Endothelial cell of umbilical vein (primary cell): ENCODE measurements around the gene ARHGAP18. TPM values are rescaled to one million over a fixed set of nuclear protein-coding genes. Genes with fewer than 3 reads are reported as not detected.

ENCODE experiments used
- BruUV-seq: library from RNA; stranded (reverse); fragments of 400-500 nt; replicated peaks from 2 replicates; lab custom pipeline; 2021; lab: Mats Ljungman, UMichigan
- CTCF ChIA-PET: fragments of 300-600, 350-600 bp; sonication (Branson Sonifier 250); formaldehyde crosslinking; loops from one replicate; lab custom pipeline; 2021; ENCODE audit warnings: antibody characterized with exemption, inconsistent platforms; lab: Charles Lee
- POLR2A ChIA-PET: fragments of 300-600, 350-600 bp; sonication (Branson Sonifier 250); formaldehyde crosslinking; loops from one replicate; lab custom pipeline; 2021; ENCODE audit warnings: antibody characterized with exemption, inconsistent platforms; lab: Charles Lee
- DNase-seq: peaks from one replicate; pipeline ENCODE4 v3.0.0-alpha.2; 2011; ENCODE audit warnings: low read depth, low spot score
- FAIRE-seq: peaks from 2 replicates; lab custom pipeline; 2011; peaks lifted over from hg19 to GRCh38; lab: Jason Lieb, UNC
- H2AFZ ChIP-seq: 2 replicates; pipeline ENCODE4 v1.6.0; 2012; ENCODE audit warnings: low read depth, low read length, control low read depth, inconsistent platforms
- H3K27ac ChIP-seq: 2 replicates; pipeline ENCODE4 v1.5.1; 2011; ENCODE audit warnings: low read depth, mild to moderate bottlenecking, control low read depth, low read length, moderate library complexity; ENCODE audit not compliant: insufficient read depth
- H3K27me3 ChIP-seq, 2 experiments: 2 replicates each; pipeline versions ENCODE4 v1.6.0 to v1.6.1; 2011; ENCODE audit warnings: low read length in 2 of 2, mixed read lengths in 1 of 2; ENCODE audit not compliant: control insufficient read depth in 2 of 2, insufficient read depth in 2 of 2
- H3K36me3 ChIP-seq, 2 experiments: 2 replicates in 1 of 2; 3 replicates in 1 of 2; pipeline ENCODE4 v1.5.1; 2011; ENCODE audit warnings: low read length in 2 of 2, mild to moderate bottlenecking in 1 of 2, moderate library complexity in 1 of 2; ENCODE audit not compliant: control insufficient read depth in 2 of 2, insufficient read depth in 2 of 2; ENCODE audit errors: extremely low read depth in 1 of 2
- H3K4me1 ChIP-seq: 3 replicates; pipeline ENCODE4 v1.5.1; 2011; ENCODE audit warnings: mild to moderate bottlenecking, low read length; ENCODE audit not compliant: control insufficient read depth, insufficient read depth; ENCODE audit errors: extremely low read depth
- H3K4me2 ChIP-seq: 2 replicates; pipeline ENCODE4 v1.6.1; 2011; ENCODE audit warnings: low read length, control low read depth, mixed read lengths; ENCODE audit not compliant: insufficient read depth
- H3K4me3 ChIP-seq, 3 experiments: fragments of 200-600 bp in 1 of 3; sonication (generic), shearing (Covaris generic) in 1 of 3; replicated peaks in 1 of 3; 2 replicates each; pipeline ENCODE4 v1.5.1; 2011 to 2016; ENCODE audit warnings: control low read depth in 3 of 3, low read length in 3 of 3, mild to moderate bottlenecking in 2 of 3, inconsistent platforms in 1 of 3, low read depth in 1 of 3, moderate library complexity in 1 of 3; ENCODE audit not compliant: insufficient read depth in 1 of 3
- H3K79me2 ChIP-seq: 2 replicates; pipeline ENCODE4 v1.6.0; 2012; ENCODE audit warnings: low read length, inconsistent platforms; ENCODE audit not compliant: control insufficient read depth, insufficient read depth
- H3K9ac ChIP-seq: replicated peaks from 2 replicates; pipeline ENCODE3; 2011; ENCODE audit warnings: low read length, control low read depth; ENCODE audit not compliant: insufficient read depth; ENCODE audit errors: extremely low read depth
- H3K9me1 ChIP-seq: replicated peaks from 3 replicates; pipeline ENCODE4 v1.6.0; 2011; ENCODE audit warnings: mild to moderate bottlenecking, low read length; ENCODE audit not compliant: control insufficient read depth, insufficient read depth; ENCODE audit errors: extremely low read depth
- H3K9me3 ChIP-seq: replicated peaks from 2 replicates; pipeline ENCODE4 v1.5.1; 2012; ENCODE audit warnings: low read length, inconsistent platforms; ENCODE audit not compliant: control insufficient read depth, insufficient read depth
- H4K20me1 ChIP-seq: replicated peaks from 2 replicates; pipeline ENCODE3; 2011; ENCODE audit warnings: mild to moderate bottlenecking, low read length; ENCODE audit not compliant: control insufficient read depth, insufficient read depth; ENCODE audit errors: extremely low read depth
- EZH2 ChIP-seq: IDR thresholded peaks from 2 replicates; pipeline ENCODE4 v1.6.1; 2012; ENCODE audit warnings: borderline replicate concordance, low read depth, mild to moderate bottlenecking, moderate library complexity, low read length, inconsistent platforms; ENCODE audit not compliant: severe bottlenecking
- FOS ChIP-seq: IDR thresholded peaks from 2 replicates; pipeline ENCODE4 v1.6.1; 2011; ENCODE audit warnings: mild to moderate bottlenecking, low read length, moderate library complexity, borderline replicate concordance; ENCODE audit not compliant: insufficient read depth
- GATA2 ChIP-seq: IDR thresholded peaks from 2 replicates; pipeline ENCODE4 v1.7.0; 2011; ENCODE audit warnings: low read depth, mild to moderate bottlenecking, moderate library complexity, mixed read lengths, low read length; ENCODE audit not compliant: insufficient read length, insufficient read depth
- JUN ChIP-seq: IDR thresholded peaks from 2 replicates; pipeline ENCODE4 v1.6.1; 2011; ENCODE audit warnings: borderline replicate concordance, low read depth; ENCODE audit not compliant: insufficient read length, insufficient read depth
- MYC ChIP-seq: IDR thresholded peaks from one replicate; pipeline ENCODE4 v1.6.1; 2011; ENCODE audit warnings: mild to moderate bottlenecking, low read depth, low read length
- POLR2A ChIP-seq: IDR thresholded peaks from 2 replicates; pipeline ENCODE4 v1.6.1; 2012; ENCODE audit warnings: low read depth, mild to moderate bottlenecking, control low read depth, low read length
- POLR2AphosphoS5 ChIP-seq: IDR thresholded peaks from 2 replicates; pipeline ENCODE4 v1.6.1; 2012; ENCODE audit warnings: low read depth, mild to moderate bottlenecking, control low read depth, low read length, moderate library complexity; ENCODE audit not compliant: insufficient read depth
- dilution Hi-C: fragments of 300-500 bp; cut with MboI; formaldehyde crosslinking; loops from one replicate; pipeline ENCODE4 v1.15.0; 2019; ENCODE audit warnings: low sequenced_read_pairs; ENCODE audit not compliant: extremely low pct_ligation_motif_present
- intact Hi-C: fragments of 100-400 bp; cut with micrococcal nuclease; formaldehyde crosslinking; loops from one replicate; pipeline ENCODE4 v1.10.0; 2022
- polyA plus RNA-seq, 4 experiments: library from polyadenylated mRNA; depleted of rRNA in 3 of 4; stranded (reverse) in 3 of 4; unstranded in 1 of 4; fragments of >200 nt; gene quantifications; 2 replicates each; pipeline versions ENCODE4 v1.2.1 to v1.2.3, GENCODE V29; 2011 to 2012; ENCODE audit warnings: missing spikeins in 1 of 4
- total RNA-seq: library from RNA; stranded (reverse); gene quantifications from 2 replicates; pipeline ENCODE4 v1.2.3, GENCODE V29; 2021
- TF ChIP-seq, protein P1 (sequence below): IDR thresholded peaks from 2 replicates; pipeline ENCODE4 v1.6.1; 2011; ENCODE audit not compliant: insufficient read depth, insufficient read length
- TF ChIP-seq, protein P2 (sequence below), 2 donors: IDR thresholded peaks; 1 replicate in 1 of 2; 2 replicates in 1 of 2; pipeline ENCODE4 v1.5.1; 2011; ENCODE audit warnings: low read length in 2 of 2, mild to moderate bottlenecking in 2 of 2, moderate library complexity in 2 of 2, control low read depth in 1 of 2, inconsistent platforms in 1 of 2, low read depth in 1 of 2; ENCODE audit not compliant: insufficient read depth in 1 of 2; ENCODE audit errors: extremely low read depth in 1 of 2

The ARHGAP18 gene
- total and polyA plus RNA-seq, 2 donors (not counting 3 experiments of a cell fraction or from before 2014, with no cell fraction given): 13.1 to 86.1 TPM

DNA sequence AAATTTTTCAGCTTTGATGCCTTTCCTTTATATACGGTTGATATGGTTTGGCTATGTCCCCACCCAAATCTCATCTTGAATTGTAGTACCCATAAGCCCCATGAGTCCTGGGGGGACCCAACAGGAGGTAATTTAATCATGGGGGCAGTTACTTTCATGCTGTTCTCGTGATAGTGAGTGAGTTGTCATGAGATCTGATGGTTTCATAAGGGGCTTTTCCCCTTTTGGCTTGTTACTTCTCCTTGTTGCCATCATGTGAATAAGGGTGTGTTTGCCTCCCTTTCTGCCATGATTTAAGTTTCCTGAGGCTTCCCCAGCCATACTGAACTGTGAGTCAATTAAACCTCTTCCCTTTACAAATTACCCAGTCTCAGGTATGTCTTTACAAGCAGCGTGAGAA, 66.8 kb downstream of the ARHGAP18 start:
- POLR2A ChIA-PET: no interaction called here
- Histone ChIP-seq H3K27me3 (no peaks in the 10 kb centered on the region), H3K27ac (peak overlapping the region; percentile 98), H3K79me2 (peaks cover 26% of the 10 kb centered on the region), H3K9me1 (no peaks in the 10 kb centered on the region), H3K9ac (peak overlapping the region; percentile 76), H3K4me1 (peaks cover 85% of the 10 kb centered on the region), H3K4me2 (peak overlapping the region; percentile 89), H2AFZ (no peak overlapping the region), H4K20me1 (no peaks in the 10 kb centered on the region), H3K4me3 (no peak overlapping the region), H3K36me3 (peaks cover 0 to 11% of the 10 kb centered on the region in 2 experiments), H3K9me3 (no peaks in the 10 kb centered on the region)
- no peak for TF ChIP-seq POLR2A
- no peak for TF ChIP-seq MYC
- TF ChIP-seq, protein P1, sequence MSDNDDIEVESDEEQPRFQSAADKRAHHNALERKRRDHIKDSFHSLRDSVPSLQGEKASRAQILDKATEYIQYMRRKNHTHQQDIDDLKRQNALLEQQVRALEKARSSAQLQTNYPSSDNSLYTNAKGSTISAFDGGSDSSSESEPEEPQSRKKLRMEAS: no peak
- no peak for TF ChIP-seq JUN
- TF ChIP-seq, protein P2, sequence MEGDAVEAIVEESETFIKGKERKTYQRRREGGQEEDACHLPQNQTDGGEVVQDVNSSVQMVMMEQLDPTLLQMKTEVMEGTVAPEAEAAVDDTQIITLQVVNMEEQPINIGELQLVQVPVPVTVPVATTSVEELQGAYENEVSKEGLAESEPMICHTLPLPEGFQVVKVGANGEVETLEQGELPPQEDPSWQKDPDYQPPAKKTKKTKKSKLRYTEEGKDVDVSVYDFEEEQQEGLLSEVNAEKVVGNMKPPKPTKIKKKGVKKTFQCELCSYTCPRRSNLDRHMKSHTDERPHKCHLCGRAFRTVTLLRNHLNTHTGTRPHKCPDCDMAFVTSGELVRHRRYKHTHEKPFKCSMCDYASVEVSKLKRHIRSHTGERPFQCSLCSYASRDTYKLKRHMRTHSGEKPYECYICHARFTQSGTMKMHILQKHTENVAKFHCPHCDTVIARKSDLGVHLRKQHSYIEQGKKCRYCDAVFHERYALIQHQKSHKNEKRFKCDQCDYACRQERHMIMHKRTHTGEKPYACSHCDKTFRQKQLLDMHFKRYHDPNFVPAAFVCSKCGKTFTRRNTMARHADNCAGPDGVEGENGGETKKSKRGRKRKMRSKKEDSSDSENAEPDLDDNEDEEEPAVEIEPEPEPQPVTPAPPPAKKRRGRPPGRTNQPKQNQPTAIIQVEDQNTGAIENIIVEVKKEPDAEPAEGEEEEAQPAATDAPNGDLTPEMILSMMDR (IDR thresholded peaks at IDR 0.05; ENCODE audit: extremely low read depth in 1 of 2, insufficient read depth in 1 of 2, low read depth in 1 of 2, low read length in 2 of 2): no peak
- TF ChIP-seq EZH2: no peak
- no peak for TF ChIP-seq FOS
- TF ChIP-seq GATA2: no peak
- no peak for TF ChIP-seq POLR2AphosphoS5
- CTCF ChIA-PET: interaction anchor here (0.6 to 2.9 kb wide), 6 partner anchors 10 to 378 kb away, joined by 3 to 7 read pairs (median 4); no protein-coding TSS in a partner anchor
- intact Hi-C loops (no loop called here), dilution Hi-C loops (no loop called here)
- no TSS peak for BruUV-seq
- DNase-seq: no peak
- no peak for FAIRE-seq
